Measurements from ENCODE around the gene KRTAP5-3. TPM values are rescaled to one million over a fixed set of nuclear protein-coding genes. Genes with fewer than 3 reads are reported as not detected.
A peak's percentile ranks its signal among the peaks of the same experiment; 100 is the strongest.

KRTAP5-3 gene
- total RNA-seq, 1 experiment from 2014 or later = not detected

- intact Hi-C loops (cut with micrococcal nuclease) = no loop called here
- no peak for TF ChIP-seq CTCF (IDR thresholded peaks at IDR 0.05; ENCODE audit: unreplicated experiment)
- Mint-ChIP-seq H3K27ac (ENCODE audit: low read depth, unreplicated experiment) (no peak overlapping the region), H3K9me3 (ENCODE audit: unreplicated experiment) (no peaks in the 10 kb centered on the region), H3K4me3 (ENCODE audit: unreplicated experiment) (no peak overlapping the region), H3K27me3 (ENCODE audit: insufficient read depth, unreplicated experiment) (no peaks in the 10 kb centered on the region), H3K36me3 (ENCODE audit: insufficient read depth, unreplicated experiment) (peaks cover 5% of the 10 kb centered on the region), H3K4me1 (ENCODE audit: insufficient read depth, unreplicated experiment) (peaks cover 16% of the 10 kb centered on the region)
- ChIA-PET CTCF (interaction anchor here (0.6 to 5.5 kb wide), 3 partner anchors 10 to 55 kb away, joined by 3 to 26 read pairs (median 7); no protein-coding TSS in a partner anchor), POLR2A (no interaction called here)
- BruUV-seq (replicated peaks) = no TSS peak
- DNase-seq (ENCODE audit: unreplicated experiment) = peak; percentile 24
Observed at GRCh38 chr11:1564535-1565172, 43.6 kb downstream of the KRTAP5-3 start.

GRCh38 chr11:1563697-1564534, 44.3 kb downstream of the KRTAP5-3 start:
- DNase-seq (ENCODE audit: unreplicated experiment) = no peak
- no peak for TF ChIP-seq CTCF (IDR thresholded peaks at IDR 0.05; ENCODE audit: unreplicated experiment)
- Mint-ChIP-seq H3K9me3 (ENCODE audit: unreplicated experiment) (no peaks in the 10 kb centered on the region), H3K36me3 (ENCODE audit: insufficient read depth, unreplicated experiment) (no peaks in the 10 kb centered on the region), H3K4me3 (ENCODE audit: unreplicated experiment) (no peak overlapping the region), H3K27ac (ENCODE audit: low read depth, unreplicated experiment) (no peak overlapping the region), H3K27me3 (ENCODE audit: insufficient read depth, unreplicated experiment) (no peaks in the 10 kb centered on the region), H3K4me1 (ENCODE audit: insufficient read depth, unreplicated experiment) (peaks cover 16% of the 10 kb centered on the region)
- intact Hi-C loops (cut with micrococcal nuclease) = no loop called here
- no TSS peak for BruUV-seq (replicated peaks)
- POLR2A ChIA-PET = no interaction called here
- CTCF ChIA-PET = interaction anchor here (0.6 to 5.5 kb wide), 5 partner anchors 11 to 266 kb away, joined by 3 to 26 read pairs (median 3); no protein-coding TSS in a partner anchor

DNA sequence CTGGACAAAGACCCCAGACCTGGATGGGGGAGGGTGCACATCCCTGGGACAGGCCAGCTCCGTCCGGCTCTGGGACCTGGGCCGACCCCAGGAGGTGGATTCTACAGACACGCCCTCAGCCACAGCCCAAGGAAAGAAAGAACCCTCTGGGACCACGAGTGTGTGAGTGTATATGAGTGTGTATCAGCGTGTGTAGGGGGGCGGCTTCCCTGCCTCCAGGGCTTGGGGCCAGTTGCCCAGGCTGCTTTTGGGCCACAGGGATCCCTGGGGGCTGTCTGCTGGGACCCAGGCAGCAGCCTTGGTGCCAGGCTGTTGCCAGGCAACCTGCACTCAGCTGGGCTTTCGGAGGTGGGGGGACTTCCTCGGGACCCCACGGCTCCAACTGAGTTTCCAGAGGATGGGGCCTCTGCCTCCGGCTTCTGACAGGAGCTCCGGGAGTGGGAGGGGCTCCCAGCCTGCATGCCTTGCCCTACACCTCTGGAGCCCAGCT, 45.1 kb downstream of the KRTAP5-3 start:
- Mint-ChIP-seq H3K4me1 (ENCODE audit: insufficient read depth, unreplicated experiment) (peaks cover 21% of the 10 kb centered on the region), H3K27ac (ENCODE audit: low read depth, unreplicated experiment) (no peak overlapping the region), H3K9me3 (ENCODE audit: unreplicated experiment) (no peaks in the 10 kb centered on the region), H3K4me3 (ENCODE audit: unreplicated experiment) (no peak overlapping the region), H3K36me3 (ENCODE audit: insufficient read depth, unreplicated experiment) (no peaks in the 10 kb centered on the region), H3K27me3 (ENCODE audit: insufficient read depth, unreplicated experiment) (no peaks in the 10 kb centered on the region)
- intact Hi-C loops (cut with micrococcal nuclease) = no loop called here
- no peak for TF ChIP-seq CTCF (IDR thresholded peaks at IDR 0.05; ENCODE audit: unreplicated experiment)
- BruUV-seq (replicated peaks) = no TSS peak
- CTCF ChIA-PET = interaction anchor here (0.6 to 5.5 kb wide), 3 partner anchors 12 to 267 kb away, joined by 3 to 26 read pairs (median 3); no protein-coding TSS in a partner anchor
- DNase-seq (ENCODE audit: unreplicated experiment) = no peak
- POLR2A ChIA-PET = no interaction called here

GRCh38 chr11:1562469-1563148, 45.7 kb downstream of the KRTAP5-3 start:
- TF ChIP-seq CTCF (IDR thresholded peaks at IDR 0.05; ENCODE audit: unreplicated experiment) = no peak
- Mint-ChIP-seq H3K27ac (ENCODE audit: low read depth, unreplicated experiment) (no peak overlapping the region), H3K4me1 (ENCODE audit: insufficient read depth, unreplicated experiment) (peaks cover 23% of the 10 kb centered on the region), H3K36me3 (ENCODE audit: insufficient read depth, unreplicated experiment) (no peaks in the 10 kb centered on the region), H3K27me3 (ENCODE audit: insufficient read depth, unreplicated experiment) (no peaks in the 10 kb centered on the region), H3K9me3 (ENCODE audit: unreplicated experiment) (no peaks in the 10 kb centered on the region), H3K4me3 (ENCODE audit: unreplicated experiment) (no peak overlapping the region)
- BruUV-seq (replicated peaks) = no TSS peak
- POLR2A ChIA-PET = no interaction called here
- no peak for DNase-seq (ENCODE audit: unreplicated experiment)
- intact Hi-C loops (cut with micrococcal nuclease) = no loop called here
- CTCF ChIA-PET = interaction anchor here (0.6 to 5.5 kb wide), 3 partner anchors 12 to 268 kb away, joined by 3 to 26 read pairs (median 3); no protein-coding TSS in a partner anchor

Data from MCF 10A (cell line).